Fibroblast of the aortic adventitia (primary cell): Measurements from ENCODE around the gene TBC1D8. TPM values are rescaled to one million over a fixed set of nuclear protein-coding genes. Genes with fewer than 3 reads are reported as not detected.

Source experiments
- DNase-seq: peaks from one replicate; pipeline ENCODE4 v3.0.0-alpha.2; 2010; ENCODE audit warnings: low read depth
- H3K4me3 ChIP-seq: 2 replicates; pipeline ENCODE4 v1.5.1; 2011; ENCODE audit warnings: low read depth, mild to moderate bottlenecking, control low read depth, low read length, moderate library complexity
- total RNA-seq: library from RNA; depleted of rRNA; stranded (reverse); fragments of >200 nt; gene quantifications from 2 replicates; pipeline ENCODE4 v1.2.3, GENCODE V29; 2012; ENCODE audit warnings: low replicate concordance
- TF ChIP-seq, protein P1 (sequence below): IDR thresholded peaks from 2 replicates; pipeline ENCODE4 v1.5.1; 2011; ENCODE audit warnings: mild to moderate bottlenecking, low read length, control low read depth, inconsistent platforms; ENCODE audit not compliant: insufficient read depth

The TBC1D8 gene
- total RNA-seq, 1 donor = 21.3 TPM

DNA sequence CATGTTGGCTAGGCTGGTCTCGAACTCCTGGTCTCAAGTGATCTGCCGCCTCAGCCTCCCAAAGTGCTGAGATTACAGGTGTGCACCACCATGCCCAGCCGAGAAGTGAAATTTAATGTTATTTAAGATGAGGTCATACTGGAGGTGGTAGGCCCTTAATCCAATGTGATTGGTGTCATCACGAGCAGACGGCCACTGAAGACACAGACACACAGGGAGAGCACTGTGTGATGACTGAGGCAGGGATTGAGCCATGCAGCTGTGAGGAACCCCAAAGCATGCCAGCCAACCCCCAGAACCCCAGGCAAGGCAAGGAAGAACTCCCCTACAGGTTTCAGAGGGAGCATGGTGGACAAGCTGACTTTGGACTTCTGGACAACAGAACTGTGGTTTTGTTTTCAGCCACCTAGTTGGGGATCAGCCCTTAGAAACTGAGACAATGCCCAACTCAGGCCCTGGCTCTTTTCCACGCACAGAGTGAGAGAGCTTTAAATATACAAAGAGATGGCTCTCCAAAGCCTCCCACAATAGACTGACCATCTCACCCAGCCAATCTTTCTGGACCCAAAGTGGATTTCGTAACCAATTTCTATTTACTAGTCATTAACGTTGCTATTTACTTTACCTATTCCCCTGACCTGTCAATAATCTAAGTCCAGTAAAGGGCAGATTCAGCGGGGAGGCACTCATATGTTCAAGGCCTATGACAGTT, 34.2 kb downstream of the TBC1D8 start:
- H3K4me3 ChIP-seq = no peak overlapping the region
- no peak for DNase-seq
- TF ChIP-seq, protein P1, sequence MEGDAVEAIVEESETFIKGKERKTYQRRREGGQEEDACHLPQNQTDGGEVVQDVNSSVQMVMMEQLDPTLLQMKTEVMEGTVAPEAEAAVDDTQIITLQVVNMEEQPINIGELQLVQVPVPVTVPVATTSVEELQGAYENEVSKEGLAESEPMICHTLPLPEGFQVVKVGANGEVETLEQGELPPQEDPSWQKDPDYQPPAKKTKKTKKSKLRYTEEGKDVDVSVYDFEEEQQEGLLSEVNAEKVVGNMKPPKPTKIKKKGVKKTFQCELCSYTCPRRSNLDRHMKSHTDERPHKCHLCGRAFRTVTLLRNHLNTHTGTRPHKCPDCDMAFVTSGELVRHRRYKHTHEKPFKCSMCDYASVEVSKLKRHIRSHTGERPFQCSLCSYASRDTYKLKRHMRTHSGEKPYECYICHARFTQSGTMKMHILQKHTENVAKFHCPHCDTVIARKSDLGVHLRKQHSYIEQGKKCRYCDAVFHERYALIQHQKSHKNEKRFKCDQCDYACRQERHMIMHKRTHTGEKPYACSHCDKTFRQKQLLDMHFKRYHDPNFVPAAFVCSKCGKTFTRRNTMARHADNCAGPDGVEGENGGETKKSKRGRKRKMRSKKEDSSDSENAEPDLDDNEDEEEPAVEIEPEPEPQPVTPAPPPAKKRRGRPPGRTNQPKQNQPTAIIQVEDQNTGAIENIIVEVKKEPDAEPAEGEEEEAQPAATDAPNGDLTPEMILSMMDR = no peak

DNA sequence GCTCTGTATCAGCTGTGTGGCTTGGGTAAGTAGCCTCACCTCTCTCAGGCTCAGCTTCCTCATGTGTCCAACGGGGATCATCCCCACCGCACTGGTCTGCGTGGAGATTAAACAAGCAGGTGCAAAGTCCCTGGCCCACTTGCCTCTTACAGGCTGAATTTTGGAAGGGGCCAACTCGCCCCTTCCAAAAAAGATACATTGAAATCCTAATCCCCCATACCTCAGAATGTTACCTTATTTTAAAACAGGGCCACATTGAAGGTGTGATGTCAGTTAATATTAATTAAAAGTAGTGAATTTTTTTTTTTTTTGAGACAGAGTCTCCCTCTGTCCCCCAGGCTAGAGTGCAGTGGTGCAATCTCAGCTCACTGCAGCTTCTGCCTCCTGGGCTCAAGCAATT, 34.8 kb downstream of the TBC1D8 start:
- H3K4me3 ChIP-seq = no peak overlapping the region
- TF ChIP-seq, protein P1 = no peak
- DNase-seq = no peak

DNA sequence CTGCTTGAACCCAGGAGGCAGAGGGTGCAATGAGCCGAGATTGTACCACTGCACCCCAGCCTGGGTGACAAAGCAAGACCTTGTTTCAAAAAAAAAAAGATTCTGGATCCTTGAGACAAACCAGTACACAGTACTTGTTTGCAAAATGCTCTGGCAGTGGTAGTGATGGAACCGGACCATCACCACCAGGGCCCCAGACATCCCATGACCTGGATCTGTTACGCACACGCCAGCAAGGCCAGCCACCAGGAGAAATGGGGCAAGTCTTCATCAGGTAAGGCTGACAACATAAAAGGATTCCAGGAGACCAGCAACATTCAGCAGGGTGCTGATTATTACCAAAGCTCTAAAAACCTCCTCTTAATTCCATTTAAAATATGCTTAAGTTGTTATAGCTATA, 35.5 kb downstream of the TBC1D8 start:
- no peak for DNase-seq
- H3K4me3 ChIP-seq = no peak overlapping the region
- TF ChIP-seq, protein P1 = no peak

DNA sequence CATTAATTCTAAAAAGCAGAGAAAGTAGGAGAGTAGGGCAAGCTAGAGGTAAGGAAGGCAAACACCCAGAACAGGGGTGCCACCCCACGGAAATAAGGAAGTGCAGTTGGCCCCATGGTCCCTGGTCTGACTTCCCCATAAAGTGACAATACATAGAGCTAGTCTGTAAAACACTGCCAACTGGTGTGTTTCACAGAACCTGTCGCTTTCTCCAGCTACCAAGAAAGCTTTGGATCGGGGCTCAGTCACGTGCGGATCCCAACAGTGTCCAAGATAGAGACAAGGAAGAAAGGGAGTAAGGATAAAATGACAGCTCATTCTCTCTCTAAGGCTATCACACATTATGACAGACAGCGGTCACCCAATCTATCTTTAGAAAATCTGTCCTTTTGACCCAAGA, 36.4 kb downstream of the TBC1D8 start:
- no peak overlapping the region for H3K4me3 ChIP-seq
- DNase-seq = no peak
- TF ChIP-seq, protein P1 = no peak

DNA sequence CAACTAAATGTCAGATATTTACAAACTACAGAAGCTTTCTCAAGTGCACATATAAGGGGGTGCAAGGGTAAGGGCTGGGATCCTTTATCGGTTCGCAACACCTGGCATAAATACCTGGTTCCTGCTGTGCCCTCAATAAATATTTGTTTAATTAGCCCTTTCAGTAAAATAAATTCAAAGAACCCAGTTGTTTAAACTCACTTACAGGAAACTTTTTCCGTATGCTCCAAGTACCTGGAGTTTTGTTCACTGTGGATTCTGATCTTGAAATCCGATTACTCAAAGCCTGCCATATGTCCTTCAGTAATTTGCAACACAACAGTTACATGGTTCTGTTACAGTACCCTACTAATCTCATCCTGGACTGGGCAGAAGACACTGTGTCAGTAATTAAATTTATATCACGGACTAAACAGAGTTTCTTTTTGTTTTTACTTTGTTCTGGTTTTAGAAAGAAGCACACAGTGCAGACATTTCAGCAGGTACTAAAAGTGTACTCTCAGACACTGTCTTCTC, 36.9 kb downstream of the TBC1D8 start:
- TF ChIP-seq, protein P1 = no peak
- DNase-seq = no peak
- no peak overlapping the region for H3K4me3 ChIP-seq

DNA sequence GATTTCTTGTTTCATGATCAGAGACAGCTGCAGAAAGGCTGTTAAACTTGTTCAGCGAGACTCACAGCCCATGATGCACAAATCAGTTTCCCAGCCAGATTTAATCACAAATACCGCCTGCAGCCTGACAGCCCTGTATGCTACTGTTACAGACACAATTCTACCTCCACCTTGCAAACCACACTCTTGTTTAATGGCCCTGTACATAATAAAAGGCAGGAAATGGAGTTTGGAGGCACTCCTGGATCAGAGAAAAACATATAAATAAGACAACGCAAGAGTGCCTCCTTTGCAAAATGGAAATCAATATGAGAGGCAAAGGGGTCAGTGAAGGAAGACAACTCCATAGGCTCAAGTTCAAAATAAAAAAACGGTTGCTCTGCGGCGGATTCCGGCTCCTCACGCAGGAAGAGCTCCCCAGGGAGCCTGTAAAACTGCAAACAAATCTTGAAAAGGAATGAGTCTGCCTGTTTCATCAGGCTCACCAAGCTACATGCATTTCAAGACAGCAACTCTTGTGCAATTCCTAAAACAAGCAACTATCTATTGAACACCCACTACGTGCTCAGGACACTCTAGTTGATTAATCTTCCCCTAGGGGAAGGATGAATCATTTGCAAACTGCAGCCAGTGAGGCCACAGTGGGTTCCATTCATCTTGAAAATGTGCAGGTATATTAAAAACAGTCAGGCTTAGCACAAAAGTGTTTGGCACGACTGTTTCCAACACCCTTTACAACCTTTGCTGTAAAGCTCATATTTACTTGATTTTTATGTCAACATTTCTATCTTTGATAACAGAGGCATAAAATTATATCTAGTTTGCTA, 37.5 kb downstream of the TBC1D8 start:
- peak overlapping the region; percentile 2 for H3K4me3 ChIP-seq
- TF ChIP-seq, protein P1 = no peak
- peak; percentile 89 for DNase-seq
